ENCODE results near the gene C6orf15.

Gene C6orf15

GRCh38 chr6:31103136-31103535 is 9.2 kb downstream of the C6orf15 start:
- TF ChIP-seq GABPA (IDR thresholded peaks at IDR 0.05; ENCODE audit: low read depth) (no peak), SPI1 (IDR thresholded peaks at IDR 0.05; ENCODE audit: borderline replicate concordance, low read depth) (no peak)
- DNase-seq (ENCODE audit: low read depth in 1 of 2, low spot score in 1 of 2) = no peak
- Histone ChIP-seq H3K4me3 (replicated peaks; ENCODE audit: insufficient read depth, low read length) (no peak overlapping the region), H3K27ac (replicated peaks) (no peak overlapping the region), H3K27me3 (ENCODE audit: insufficient read depth, poor library complexity, severe bottlenecking) (no peaks in the 10 kb centered on the region)

- no peak for DNase-seq (ENCODE audit: low read depth in 1 of 2, low spot score in 1 of 2)
- TF ChIP-seq GABPA (IDR thresholded peaks at IDR 0.05; ENCODE audit: low read depth) = no peak
- TF ChIP-seq POLR2AphosphoS5 (IDR thresholded peaks at IDR 0.05; ENCODE audit: low read depth) = no peak
- no peak for TF ChIP-seq SPI1 (IDR thresholded peaks at IDR 0.05; ENCODE audit: borderline replicate concordance, low read depth)
- TF ChIP-seq REST (IDR thresholded peaks at IDR 0.05; ENCODE audit: insufficient replicate concordance, low read depth) = no peak
- no peak for TF ChIP-seq CTCF (IDR thresholded peaks at IDR 0.05; ENCODE audit: insufficient read depth, low read length)
- H3K4me3 ChIP-seq (replicated peaks; ENCODE audit: insufficient read depth, low read length) = no peak overlapping the region
- no peaks in the 10 kb centered on the region for H3K27me3 ChIP-seq (ENCODE audit: insufficient read depth, poor library complexity, severe bottlenecking)
- no peak overlapping the region for H3K27ac ChIP-seq (replicated peaks)
These were observed 13.9 kb downstream of the C6orf15 start for GRCh38 chr6:31098449-31098938.

GRCh38 chr6:31096656-31097055 is 15.7 kb downstream of the C6orf15 start:
- Histone ChIP-seq H3K27ac (replicated peaks) (no peak overlapping the region), H3K27me3 (ENCODE audit: insufficient read depth, poor library complexity, severe bottlenecking) (no peaks in the 10 kb centered on the region), H3K4me3 (replicated peaks; ENCODE audit: insufficient read depth, low read length) (no peak overlapping the region)
- no peak for DNase-seq (ENCODE audit: low read depth in 1 of 2, low spot score in 1 of 2)
- TF ChIP-seq SPI1 (IDR thresholded peaks at IDR 0.05; ENCODE audit: borderline replicate concordance, low read depth) (no peak), POLR2AphosphoS5 (IDR thresholded peaks at IDR 0.05; ENCODE audit: low read depth) (no peak), REST (IDR thresholded peaks at IDR 0.05; ENCODE audit: insufficient replicate concordance, low read depth) (no peak)

- TF ChIP-seq CTCF (IDR thresholded peaks at IDR 0.05; ENCODE audit: insufficient read depth, low read length) (no peak), POLR2AphosphoS5 (IDR thresholded peaks at IDR 0.05; ENCODE audit: low read depth) (no peak), SPI1 (IDR thresholded peaks at IDR 0.05; ENCODE audit: borderline replicate concordance, low read depth) (no peak), GABPA (IDR thresholded peaks at IDR 0.05; ENCODE audit: low read depth) (no peak), REST (IDR thresholded peaks at IDR 0.05; ENCODE audit: insufficient replicate concordance, low read depth) (no peak)
- no peak for DNase-seq (ENCODE audit: low read depth in 1 of 2, low spot score in 1 of 2)
- no peak overlapping the region for H3K4me3 ChIP-seq (replicated peaks; ENCODE audit: insufficient read depth, low read length)
- H3K27ac ChIP-seq (replicated peaks) = no peak overlapping the region
- H3K27me3 ChIP-seq (ENCODE audit: insufficient read depth, poor library complexity, severe bottlenecking) = no peaks in the 10 kb centered on the region
These were observed 16.2 kb downstream of the C6orf15 start for GRCh38 chr6:31096215-31096614.

All from HL-60 (cell line).